Amygdala (tissue), 56 donors: ENCODE results near the gene TOMM70.

Experiments
- DNase-seq, 56 donors: peaks; one replicate each; lab custom pipeline; 2025; lab: John Stamatoyannopoulos, UW

Gene TOMM70

DNA sequence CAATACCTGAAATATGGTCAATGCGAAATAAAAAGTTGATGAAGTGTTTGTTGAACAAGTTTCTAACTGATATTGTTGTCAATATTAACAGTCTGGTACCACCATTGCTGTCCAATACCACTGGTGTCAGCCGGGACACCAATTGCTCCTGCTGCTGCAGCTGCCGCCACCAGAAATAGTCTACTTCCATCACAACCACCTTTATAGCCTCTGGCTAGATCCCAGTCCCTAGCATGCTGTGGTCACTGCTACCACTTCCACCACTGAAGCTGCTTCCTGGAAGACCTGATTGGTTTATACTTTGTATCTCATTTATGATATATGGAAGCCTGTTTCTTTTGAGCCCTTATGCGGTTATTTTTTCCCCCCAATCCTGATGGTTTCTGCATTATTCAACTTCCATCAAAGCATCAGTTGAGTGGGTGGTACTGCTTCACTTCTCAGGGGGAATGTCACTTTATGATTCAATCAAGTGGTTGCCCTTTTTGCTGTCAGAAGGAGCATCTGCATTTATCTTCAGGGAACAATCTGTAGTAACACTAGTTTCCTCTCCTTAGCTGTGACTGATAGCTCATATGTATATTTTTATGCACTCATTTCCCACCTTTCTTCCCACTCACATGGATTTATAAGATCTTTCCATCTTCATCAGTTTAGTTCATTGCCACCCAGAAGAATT is 12.2 kb upstream of the TOMM70 start:
- DNase-seq, result no peak

DNA sequence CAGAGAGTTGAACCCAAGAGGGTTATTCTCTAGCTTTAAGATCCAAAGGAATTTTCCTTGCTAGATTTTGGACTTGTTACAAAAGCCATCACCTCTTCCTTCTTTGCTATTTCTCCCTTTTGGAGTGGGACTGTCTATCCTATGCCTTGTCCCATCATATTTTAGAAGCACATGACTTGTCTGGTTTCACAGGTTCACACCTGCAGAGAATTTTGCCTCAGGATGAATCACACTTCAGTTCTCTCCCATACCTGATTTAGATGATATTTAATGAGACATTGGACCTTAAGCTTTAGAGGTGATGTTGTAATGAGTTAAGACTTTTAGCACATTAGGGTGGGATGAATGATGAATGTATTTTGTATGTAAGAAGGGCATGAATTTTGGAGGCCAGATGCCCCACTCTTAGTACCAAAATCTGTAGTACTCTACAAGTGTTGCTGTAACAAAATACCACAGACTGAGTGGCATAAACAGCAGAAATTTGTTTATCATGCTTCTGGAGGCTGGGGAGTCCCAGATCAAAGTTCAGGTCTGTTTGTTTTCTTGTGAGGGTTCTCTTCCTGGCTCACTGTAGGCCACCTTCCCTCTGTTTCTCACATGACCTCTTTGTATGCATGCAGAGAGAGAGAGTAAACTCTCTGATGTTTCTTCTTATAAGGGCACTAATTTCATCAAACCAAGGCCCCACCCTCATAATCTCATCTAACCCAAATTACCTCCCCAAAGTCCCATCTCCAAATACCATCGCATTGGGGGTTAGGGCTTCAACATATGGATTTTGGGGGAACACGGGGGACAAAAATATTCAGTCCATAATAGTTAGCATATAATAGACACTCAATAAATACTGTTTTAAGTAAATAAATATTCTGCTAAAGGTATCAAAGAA is 10.4 kb upstream of the TOMM70 start:
- DNase-seq, result no peak

DNA sequence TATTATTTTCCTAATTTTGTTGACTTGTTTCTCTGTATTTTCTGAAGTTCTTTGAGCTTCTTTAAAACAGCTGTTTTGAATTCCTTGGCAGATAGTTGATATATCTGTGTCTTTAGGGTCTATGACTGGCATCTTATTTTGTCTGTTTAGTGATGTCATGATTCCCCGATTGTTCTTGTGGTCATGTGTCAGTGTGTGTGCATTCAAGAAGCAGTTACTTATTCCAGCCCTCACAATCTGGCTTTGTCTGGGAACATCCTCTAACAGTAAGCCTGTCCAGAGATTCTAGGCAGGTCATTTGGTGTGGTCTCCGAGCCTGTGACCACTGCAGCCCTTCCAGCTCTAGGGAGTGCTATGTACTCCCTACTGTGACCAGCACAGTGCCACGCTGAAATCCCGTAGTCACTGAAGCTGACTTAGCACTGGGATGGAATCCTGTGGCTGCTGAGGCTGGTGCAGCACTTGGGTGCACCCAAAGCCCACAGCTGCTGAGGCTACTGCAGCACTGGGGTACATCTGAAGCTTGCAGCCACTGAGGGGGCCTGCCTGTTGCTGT is 7.2 kb upstream of the TOMM70 start:
- DNase-seq, result no peak

- no peak for DNase-seq
Measured at GRCh38 chr3:100407164-100407563, 6.3 kb upstream of the TOMM70 start.

- DNase-seq, result no peak
Measured at GRCh38 chr3:100404250-100404548, 3.3 kb upstream of the TOMM70 start.

DNA sequence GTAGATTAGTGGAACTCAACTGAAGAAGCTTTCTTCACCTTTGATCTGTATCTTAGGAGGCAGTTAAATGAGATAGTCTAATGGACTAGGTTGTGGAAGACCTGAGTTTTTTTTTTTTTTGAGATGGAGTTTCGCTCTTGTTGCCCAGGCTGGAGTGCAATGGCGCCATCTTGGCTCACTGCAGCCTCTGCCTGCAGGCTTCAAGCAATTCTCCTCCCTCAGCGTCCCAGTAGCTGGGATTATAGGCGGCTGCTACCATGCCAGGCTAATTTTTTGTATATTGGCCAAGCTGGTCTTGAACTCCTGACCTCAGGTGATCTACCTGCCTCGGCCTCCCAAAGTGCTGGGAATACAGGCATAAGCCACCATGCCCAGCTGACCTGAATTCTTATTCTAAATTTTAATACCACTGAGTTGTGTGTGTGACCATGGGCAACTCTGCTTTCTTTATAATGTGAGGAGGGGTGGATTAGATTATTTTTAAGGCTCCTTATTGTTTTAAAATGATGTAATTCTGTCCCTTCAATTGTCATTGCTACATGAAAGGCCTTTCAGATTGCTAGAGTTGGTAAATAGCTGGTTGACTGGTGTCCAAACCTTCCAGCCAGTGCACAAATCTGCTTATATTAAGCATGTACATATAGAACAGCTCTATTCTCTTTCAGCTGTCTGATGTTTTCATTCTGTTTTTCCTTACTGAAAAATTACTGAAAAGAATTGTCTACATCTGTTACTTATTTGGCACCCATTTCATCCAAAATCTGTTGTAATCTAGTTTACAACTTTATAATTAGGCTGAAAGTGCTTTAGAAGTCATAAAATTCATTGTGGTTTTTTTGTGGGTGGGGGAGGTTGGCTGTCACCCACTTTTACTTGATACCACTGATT is 2.7 kb upstream of the TOMM70 start:
- DNase-seq, result no peak

DNA sequence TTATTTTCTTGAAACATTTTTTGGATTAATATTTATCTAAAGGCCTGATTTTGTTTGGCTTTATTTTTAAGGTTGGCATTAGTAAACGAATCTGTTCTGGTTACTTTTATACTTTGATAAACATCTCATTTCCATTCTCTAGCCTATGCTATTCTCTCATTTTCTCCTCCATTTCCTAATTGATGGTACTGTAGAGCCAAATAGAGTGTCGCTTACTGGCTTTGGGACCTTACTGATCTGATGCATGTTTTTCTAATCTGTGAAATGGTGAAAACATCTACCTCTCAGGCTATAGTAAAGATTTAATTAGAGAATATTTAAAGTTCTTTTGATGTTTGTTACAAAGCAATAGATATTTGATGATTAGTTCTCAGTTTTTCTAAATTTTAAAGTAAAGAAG is 2.0 kb upstream of the TOMM70 start:
- no peak for DNase-seq

GRCh38 chr3:100402256-100402655 is 1.4 kb upstream of the TOMM70 start:
- DNase-seq, result no peak

DNA sequence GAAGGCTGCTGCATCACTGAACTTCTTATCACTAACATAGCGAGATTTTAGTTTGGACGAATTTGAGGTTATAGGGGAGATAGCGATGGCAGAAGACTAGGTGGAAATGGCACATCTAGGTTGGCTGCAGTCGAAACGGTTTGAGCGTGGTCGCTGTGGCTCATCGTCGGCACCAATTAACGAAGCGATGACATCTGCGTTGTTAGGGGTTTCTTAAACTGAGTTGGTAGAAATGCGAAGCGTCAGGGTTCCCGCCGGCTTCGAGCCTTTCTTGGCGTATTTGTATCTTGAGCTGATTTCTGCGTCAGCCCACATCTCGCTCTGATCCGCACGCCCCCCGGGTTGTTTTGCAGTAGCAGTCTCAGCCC is 769 bp upstream of the TOMM70 start:
- DNase-seq, result peak in 28 of 56 donors; percentile 5 to 80 (median 35)

DNA sequence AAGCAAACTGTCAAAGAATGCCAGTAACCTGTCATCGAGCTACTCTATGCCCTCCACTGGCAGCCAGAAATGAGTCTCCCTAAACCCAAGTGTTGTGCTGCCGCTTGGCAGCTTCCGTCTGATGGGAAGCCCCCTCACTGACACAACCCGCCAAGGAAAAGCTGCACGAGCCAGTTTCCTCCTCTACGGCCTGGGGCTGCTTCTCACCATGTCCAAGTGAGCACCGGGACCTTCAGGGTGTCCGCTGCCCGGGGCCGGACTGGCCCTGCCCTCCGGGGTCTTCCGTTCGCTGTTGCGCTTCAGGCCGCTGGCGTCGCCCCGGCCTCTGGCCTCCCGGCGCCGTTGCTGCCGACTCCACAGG is 490 bp downstream of the TOMM70 start:
- DNase-seq, result peak in 8 of 56 donors; percentile 2 to 59 (median 42)

DNA sequence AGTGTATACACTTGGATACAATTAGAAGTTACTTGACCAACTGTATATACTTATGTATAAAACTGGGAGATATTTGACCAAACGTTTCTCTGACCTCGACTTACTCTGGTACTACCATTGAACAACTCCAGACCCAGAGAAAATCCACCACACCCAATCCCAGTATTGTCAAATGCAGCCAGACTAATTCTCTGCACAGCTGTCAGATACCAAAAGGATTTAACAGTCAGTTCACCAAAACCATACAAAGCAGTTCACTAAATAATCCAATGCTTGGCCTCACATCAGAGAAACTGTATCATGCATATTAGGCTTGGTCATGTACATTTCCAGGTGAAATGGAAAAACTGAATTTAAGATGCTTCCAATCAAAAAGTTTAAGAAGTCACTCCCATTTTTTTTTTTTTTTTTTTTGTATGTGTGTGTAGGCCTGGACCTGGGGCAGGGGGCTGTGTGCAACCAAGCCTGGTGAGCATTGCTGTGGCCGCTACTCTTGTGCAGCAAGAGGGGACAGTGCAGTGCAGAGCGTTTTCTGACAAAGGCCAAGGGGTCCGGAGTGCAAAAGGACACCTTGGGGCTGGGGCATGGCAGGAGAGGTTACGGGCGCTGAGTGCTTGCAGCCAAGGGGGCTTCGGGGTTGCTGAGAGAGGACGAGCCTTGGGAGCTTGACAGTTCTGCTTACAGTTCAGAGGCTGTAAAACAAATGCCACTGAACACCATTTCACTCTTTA is 1.4 kb downstream of the TOMM70 start:
- DNase-seq, result no peak

DNA sequence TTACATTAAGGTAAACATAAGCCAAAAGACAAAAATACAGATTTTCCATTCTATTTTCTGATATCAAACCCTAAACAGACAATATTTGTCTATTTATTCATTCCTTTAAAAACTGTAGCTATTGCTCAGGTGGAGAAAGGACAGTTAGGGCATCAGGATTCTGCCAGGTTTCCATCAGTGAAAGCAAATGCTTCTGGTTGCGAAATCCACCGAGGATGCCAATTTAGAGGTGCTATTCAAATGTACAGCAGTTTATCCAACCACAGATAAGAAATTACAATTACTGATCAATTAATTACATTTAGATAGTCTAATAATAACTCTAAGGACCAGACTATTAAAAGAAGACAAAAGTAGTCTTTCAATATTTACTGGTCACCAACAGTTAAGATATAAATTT is 3.9 kb downstream of the TOMM70 start:
- DNase-seq, result no peak

DNA sequence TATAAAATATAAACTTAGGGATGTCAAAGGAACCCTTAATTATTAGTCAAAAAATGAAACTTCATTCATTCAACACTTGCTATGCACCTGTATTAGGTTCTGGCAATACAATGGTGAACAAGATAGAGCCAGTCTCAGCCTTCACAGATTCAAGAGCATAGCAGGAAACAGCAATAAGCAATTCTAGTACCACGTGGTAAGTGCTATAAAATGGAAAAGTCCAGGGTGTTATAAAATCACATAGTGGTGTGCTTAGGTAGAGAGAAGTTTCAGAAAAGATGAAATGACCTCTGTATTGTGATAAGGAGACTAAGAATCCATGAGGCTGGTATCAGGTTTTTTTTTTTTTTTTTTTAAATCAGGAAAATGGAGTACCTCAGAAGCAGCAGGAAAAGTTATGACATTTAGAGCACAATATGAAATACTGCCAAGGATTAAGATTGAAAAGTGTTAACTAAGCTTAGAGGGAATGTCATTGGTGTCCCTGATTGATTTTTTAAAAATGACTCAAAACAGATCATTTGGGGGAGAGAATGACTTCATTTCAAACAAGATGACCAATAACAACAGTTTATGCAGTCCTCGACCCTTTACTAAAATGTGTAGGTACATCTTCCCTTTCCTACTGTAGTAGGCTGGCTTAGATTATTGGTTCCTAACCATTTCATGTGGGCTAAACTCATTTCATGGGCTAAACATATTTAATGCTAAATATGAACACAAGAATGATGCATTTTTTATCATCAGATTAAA is 5.0 kb downstream of the TOMM70 start:
- no peak for DNase-seq

- DNase-seq, result no peak
Measured at GRCh38 chr3:100389025-100389424, 11.9 kb downstream of the TOMM70 start.

- DNase-seq, result no peak
Measured at GRCh38 chr3:100386437-100387074, 14.3 kb downstream of the TOMM70 start.

DNA sequence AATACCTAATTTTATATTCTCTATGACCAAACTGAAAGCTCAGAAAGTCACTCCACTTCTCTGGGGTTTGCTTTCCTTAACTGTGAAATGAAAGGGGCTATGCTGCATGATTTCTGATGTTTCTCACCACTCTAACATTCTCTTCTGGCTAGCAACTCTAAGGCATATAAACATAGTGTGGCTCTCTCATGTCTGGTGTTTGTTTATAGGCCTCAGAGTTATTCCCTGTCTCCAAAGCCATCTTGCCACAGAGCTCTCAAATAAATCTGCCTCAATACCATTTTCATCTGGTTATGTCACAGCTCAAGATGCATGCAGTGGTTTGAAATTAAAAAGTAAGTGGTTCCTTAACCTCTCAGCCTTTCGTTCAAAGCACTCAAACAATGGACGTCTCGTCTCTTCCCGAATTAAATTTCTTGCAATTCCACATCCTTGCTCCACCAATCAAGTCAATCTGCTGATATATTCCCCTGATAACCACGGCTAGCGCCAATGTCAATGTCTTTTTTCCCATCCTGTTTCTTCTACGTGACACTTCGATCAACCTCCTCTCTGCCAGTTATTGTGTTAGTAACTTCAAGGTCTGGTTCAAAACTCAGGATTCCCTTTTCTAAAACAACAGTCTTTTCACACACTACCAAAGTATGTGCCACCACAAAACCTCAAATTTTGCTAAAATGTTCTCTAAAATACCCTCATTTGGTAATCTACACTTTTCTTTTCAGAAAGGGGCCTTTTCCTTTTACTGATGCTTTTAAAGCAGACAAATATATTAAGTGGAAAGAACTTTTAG is 16.0 kb downstream of the TOMM70 start:
- DNase-seq, result no peak

GRCh38 chr3:100376301-100376700 is 24.6 kb downstream of the TOMM70 start:
- DNase-seq, result no peak

- DNase-seq, result no peak
Measured at GRCh38 chr3:100374521-100374920, 26.4 kb downstream of the TOMM70 start.
